ENCODE data around the gene NPLOC4.
A peak's percentile ranks its signal among the peaks of the same experiment; 100 is the strongest.

NPLOC4 gene

DNA sequence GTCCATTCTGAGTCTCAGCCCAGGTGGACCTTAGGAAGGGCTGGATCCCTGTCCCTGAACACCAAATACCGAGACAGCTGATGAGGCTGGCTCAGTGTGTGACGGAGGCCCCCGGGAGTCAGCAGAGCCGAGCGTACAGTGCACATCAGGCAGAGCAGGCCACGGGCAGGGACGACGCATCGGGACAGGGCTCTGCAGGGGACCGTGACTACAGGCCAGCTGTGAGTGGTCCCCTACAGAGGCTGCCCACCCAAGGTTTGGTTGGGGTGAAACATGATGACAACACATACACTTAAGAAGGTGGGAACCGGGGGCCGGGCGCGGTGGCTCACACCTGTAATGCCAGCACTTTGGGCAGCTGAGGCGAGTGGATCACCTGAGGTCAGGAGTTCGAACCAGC, 36.0 kb upstream of the NPLOC4 start:
- TF ChIP-seq, protein P1, sequence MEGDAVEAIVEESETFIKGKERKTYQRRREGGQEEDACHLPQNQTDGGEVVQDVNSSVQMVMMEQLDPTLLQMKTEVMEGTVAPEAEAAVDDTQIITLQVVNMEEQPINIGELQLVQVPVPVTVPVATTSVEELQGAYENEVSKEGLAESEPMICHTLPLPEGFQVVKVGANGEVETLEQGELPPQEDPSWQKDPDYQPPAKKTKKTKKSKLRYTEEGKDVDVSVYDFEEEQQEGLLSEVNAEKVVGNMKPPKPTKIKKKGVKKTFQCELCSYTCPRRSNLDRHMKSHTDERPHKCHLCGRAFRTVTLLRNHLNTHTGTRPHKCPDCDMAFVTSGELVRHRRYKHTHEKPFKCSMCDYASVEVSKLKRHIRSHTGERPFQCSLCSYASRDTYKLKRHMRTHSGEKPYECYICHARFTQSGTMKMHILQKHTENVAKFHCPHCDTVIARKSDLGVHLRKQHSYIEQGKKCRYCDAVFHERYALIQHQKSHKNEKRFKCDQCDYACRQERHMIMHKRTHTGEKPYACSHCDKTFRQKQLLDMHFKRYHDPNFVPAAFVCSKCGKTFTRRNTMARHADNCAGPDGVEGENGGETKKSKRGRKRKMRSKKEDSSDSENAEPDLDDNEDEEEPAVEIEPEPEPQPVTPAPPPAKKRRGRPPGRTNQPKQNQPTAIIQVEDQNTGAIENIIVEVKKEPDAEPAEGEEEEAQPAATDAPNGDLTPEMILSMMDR (IDR thresholded peaks at IDR 0.05; ENCODE audit: borderline replicate concordance, control extremely low read depth, extremely low read depth, insufficient read depth, missing control alignments), result no peak
- in situ Hi-C loops (cut with MboI; ENCODE audit: low sequenced_read_pairs, unreplicated experiment), result no loop called here
- DNase-seq (ENCODE audit: low spot score), result no peak

DNA sequence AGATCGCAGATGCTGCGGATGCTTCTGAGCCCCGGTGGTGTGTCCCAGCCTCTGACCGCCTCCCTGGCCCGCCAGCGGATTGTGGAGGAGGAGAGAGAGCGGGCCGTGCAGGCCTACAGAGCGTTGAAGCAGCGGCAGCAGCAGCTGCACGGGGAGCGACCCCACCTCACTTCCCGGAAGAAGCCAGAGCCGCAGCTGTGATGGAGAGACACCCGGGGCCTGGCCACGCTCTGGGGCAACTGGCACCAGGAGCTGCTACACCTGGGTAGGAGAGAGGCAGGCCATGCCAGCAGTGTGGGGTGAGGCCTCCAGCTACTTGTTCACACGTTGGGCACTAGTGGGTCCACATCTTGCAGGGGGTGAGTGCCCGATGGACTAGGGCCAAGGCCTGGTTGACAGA, 35.6 kb upstream of the NPLOC4 start:
- in situ Hi-C loops (cut with MboI; ENCODE audit: low sequenced_read_pairs, unreplicated experiment), result no loop called here

DNA sequence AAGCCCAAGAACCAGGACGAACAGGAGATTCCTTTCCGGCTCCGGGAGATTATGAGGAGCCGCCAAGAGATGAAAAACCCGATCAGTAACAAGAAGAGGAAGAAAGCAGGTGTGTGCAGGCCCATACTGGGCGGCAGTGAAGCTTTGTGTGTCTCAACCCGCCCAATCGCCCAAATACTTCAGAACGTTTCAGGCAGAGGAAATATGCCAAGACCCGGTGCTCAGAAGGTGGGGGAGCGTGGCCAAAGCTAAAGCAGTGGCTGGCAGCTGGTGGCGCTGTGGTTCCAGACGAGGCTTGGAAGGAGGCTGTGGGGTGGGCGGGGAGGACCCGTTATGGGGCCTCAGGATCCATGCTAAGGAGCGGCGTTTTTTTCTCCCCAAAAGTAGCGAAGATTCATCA, 30.8 kb upstream of the NPLOC4 start:
- in situ Hi-C loops (cut with MboI; ENCODE audit: low sequenced_read_pairs, unreplicated experiment), result no loop called here
- TF ChIP-seq, protein P1 (IDR thresholded peaks at IDR 0.05; ENCODE audit: borderline replicate concordance, control extremely low read depth, extremely low read depth, insufficient read depth, missing control alignments), result no peak
- no peak for DNase-seq (ENCODE audit: low spot score)

More for the DNA sequence above, 35.6 kb upstream of the NPLOC4 start:
- TF ChIP-seq, protein P1 (IDR thresholded peaks at IDR 0.05; ENCODE audit: borderline replicate concordance, control extremely low read depth, extremely low read depth, insufficient read depth, missing control alignments), result no peak
- DNase-seq (ENCODE audit: low spot score), result no peak

DNA sequence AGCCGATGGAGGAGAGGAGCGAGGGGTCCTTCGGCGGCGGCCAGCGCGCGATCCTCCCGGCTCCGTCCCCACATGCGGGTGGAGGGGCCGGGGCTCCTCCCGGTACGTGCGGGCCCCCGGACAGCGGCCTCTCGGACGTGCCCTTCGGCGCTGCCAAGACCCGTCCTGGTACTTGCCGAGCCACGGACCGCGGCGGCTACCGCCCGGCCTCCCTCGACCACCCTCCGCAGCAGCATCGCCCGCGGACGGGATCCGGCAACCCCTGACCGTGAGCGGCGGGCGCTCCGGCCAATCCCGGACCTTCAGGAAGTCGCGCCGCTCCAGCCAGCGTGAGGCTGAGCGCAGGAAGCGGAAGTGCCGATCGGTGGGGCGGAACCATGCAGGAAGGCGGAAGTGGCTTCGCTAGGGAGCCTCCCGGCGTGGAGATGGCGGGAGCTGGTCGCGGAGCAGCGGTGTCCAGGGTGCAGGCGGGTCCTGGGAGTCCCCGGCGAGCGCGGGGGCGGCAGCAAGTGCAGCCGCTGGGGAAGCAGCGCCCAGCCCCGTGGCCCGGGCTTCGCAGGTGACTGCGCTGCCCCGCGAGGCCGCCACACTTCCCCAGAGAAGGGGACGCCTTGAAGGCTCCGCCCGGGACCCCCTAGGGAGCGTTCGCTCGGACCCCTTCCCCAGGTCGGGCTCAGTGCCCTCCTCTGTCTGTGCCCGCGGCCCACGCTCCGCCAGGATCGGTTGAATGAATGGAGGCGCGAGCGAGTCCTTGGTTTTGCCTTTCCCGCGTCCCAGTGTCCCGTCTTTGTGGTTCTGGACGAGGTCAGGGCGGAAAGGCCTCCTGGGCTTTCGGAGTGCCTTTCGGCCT, 29.7 kb upstream of the NPLOC4 start, which contains the start of the genes CCDC137 and OXLD1:
TSS of gene CCDC137 (plus strand) at position 396 of the 850 bp plus-strand sequence. CDS start at position 426, 30 bp downstream.
TSS of gene OXLD1 (minus strand) at position 264 of the 850 bp plus-strand sequence. CDS start at position 236, 28 bp downstream.
- DNase-seq (ENCODE audit: low spot score), result peak; percentile 98
- in situ Hi-C loops (cut with MboI; ENCODE audit: low sequenced_read_pairs, unreplicated experiment), result no loop called here
- TF ChIP-seq, protein P1 (IDR thresholded peaks at IDR 0.05; ENCODE audit: borderline replicate concordance, control extremely low read depth, extremely low read depth, insufficient read depth, missing control alignments), result no peak

DNA sequence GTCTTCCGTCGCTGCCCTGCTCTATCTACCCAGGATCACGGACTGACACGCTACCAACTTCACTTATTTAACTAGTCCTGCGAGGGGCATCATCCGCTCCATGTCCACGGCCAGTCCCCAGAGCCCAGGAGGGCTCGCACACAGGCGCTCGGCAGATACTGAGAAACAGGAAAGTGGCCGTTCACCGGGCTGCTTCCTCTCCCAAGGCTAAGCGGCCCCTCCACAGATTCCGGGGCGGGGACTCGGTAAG, 29.1 kb upstream of the NPLOC4 start:
- in situ Hi-C loops (cut with MboI; ENCODE audit: low sequenced_read_pairs, unreplicated experiment), result no loop called here
- TF ChIP-seq, protein P1 (IDR thresholded peaks at IDR 0.05; ENCODE audit: borderline replicate concordance, control extremely low read depth, extremely low read depth, insufficient read depth, missing control alignments), result no peak
- DNase-seq (ENCODE audit: low spot score), result no peak

DNA sequence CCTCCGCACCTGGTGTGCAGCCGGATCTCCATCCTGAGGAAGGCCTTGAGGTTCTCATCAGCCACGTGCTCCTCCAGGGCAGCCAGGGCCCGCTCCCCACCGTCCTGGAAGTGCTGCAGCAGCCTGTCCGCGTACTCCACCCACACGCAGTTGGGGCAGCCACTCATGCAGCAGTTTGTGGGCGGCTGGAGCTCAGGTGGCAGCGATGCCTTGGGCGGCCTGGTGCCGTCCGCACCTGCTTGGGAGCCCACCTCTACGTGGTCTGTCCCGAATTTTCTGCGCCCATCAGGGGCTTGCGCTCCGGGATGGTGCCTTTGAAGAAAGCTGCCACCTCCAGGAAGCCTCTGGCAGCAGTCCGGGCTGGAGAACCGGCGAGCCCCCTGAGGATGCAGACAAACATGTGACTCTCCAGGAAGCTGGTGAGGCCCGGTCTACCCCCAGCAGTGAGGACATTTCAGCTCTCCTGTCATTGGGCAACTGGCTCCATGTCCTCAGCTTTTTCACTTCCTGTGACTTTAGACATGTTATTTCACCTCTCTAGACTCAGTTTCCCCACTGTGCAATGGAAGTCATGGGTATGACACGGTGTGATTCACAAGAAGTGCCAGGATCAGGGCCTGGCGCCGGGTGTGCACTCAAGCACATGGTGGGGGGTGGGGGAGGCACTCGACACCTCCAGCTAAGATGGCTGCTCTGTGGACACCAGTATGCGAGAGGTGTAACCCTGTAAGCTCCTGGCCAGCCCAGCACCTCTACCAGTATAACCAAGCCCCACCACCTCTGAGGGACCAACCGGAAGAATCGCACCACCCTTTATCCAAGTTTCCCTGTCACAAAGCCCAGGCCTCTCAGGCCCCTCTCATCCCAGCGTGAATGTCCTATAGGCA, 28.5 kb upstream of the NPLOC4 start:
- DNase-seq (ENCODE audit: low spot score), result peak; percentile 76
- TF ChIP-seq, protein P1 (IDR thresholded peaks at IDR 0.05; ENCODE audit: borderline replicate concordance, control extremely low read depth, extremely low read depth, insufficient read depth, missing control alignments), result no peak
- in situ Hi-C loops (cut with MboI; ENCODE audit: low sequenced_read_pairs, unreplicated experiment), result no loop called here
